ENCODE results near the gene PLCH1. TPM values are rescaled to one million over a fixed set of nuclear protein-coding genes. Genes with fewer than 3 reads are reported as not detected.

PLCH1 gene
- total RNA-seq, 1 experiment from 2014 or later: 3.8 TPM

DNA sequence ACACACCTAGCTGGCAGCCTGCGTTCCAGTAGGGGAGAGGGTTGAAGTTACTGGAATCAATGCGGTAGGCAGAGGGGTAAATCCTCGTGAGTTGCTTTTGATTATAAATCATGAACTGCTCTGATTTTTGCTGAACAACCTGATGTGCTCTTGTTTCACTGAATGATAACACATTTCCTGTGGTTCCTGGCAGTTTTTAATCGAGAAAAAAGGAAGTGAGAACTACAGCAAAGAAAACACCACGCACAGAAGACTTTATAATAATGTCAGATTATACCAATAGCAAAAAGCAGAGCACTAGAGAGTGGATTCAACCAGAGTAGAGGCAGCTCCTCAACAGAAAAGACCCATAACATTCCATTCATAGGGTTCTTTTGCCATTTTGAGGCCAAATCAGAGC, 250.5 kb downstream of the PLCH1 start:
- Histone ChIP-seq H3K4me3 (replicated peaks in 1 of 2; ENCODE audit: low read depth in 1 of 2, low read length in 2 of 2) (no peak overlapping the region), H3K79me2 (ENCODE audit: insufficient read depth, low read length) (no peaks in the 10 kb centered on the region), H3K36me3 (ENCODE audit: control insufficient read depth in 1 of 2, insufficient read depth in 2 of 2, low read length in 2 of 2) (no peaks in the 10 kb centered on the region), H2AFZ (ENCODE audit: low read depth, low read length, poor library complexity, severe bottlenecking) (no peak overlapping the region), H3K27ac (ENCODE audit: low read depth, low read length) (no peak overlapping the region), H3K9me2 (ENCODE audit: insufficient read depth) (no peaks in the 10 kb centered on the region), H3K9me3 (ENCODE audit: control insufficient read depth in 1 of 2, insufficient read depth in 1 of 2, low read depth in 1 of 2, low read length in 2 of 2) (no peaks in the 10 kb centered on the region), H3K4me2 (ENCODE audit: low read length) (no peak overlapping the region), H3K4me1 (ENCODE audit: control insufficient read depth in 1 of 2, insufficient read depth in 2 of 2, low read length in 2 of 2) (peaks cover 0 to 7% of the 10 kb centered on the region in 2 experiments; a peak in 2 of 4 replicates), H4K20me1 (ENCODE audit: insufficient read depth) (no peaks in the 10 kb centered on the region), H3K9ac (ENCODE audit: low read length) (no peak overlapping the region), H3K27me3 (ENCODE audit: insufficient read depth, low read length) (no peaks in the 10 kb centered on the region)
- RAD21 ChIA-PET (ENCODE audit: low non-redundant PET in 1 of 2, low total read pairs in 2 of 2, uncharacterized antibody in 2 of 2, unreplicated experiment in 2 of 2): no interaction called here
- ATAC-seq: no peak
- BruUV-seq (replicated peaks): no TSS peak
- CTCF ChIA-PET: no interaction called here
- no peak for DNase-seq (ENCODE audit: low read depth, low spot score)
- POLR2A ChIA-PET: no interaction called here
- TF ChIP-seq EZH2phosphoT487 (IDR thresholded peaks at IDR 0.05; ENCODE audit: borderline replicate concordance): no peak
- intact Hi-C loops (cut with micrococcal nuclease): no loop called here

DNA sequence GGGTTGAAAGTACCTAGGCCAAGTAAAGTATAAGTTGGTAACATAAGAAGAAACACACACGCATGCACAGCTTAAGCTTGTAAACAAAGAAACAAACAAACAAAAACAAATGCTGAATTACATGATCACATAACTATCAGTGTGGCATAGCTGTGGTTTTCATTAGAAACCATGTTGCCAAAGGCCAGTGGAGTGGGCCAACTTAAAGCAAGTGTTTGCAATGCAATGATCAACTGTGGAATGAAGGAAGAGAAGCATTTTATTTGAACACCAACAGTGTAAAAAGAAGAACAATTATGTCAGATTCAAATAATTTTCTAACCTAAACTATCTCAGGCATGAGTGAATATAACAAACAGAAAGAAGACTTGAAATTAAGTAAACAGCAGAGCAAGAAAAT, 252.0 kb downstream of the PLCH1 start:
- RAD21 ChIA-PET (ENCODE audit: low non-redundant PET in 1 of 2, low total read pairs in 2 of 2, uncharacterized antibody in 2 of 2, unreplicated experiment in 2 of 2): no interaction called here
- no peak for TF ChIP-seq JUND (IDR thresholded peaks at IDR 0.05)
- TF ChIP-seq EGR1 (IDR thresholded peaks at IDR 0.05; ENCODE audit: low read depth): no peak
- no peak for TF ChIP-seq YY1 (IDR thresholded peaks at IDR 0.05; ENCODE audit: extremely low read depth, insufficient replicate concordance, low read depth, low read length)
- TF ChIP-seq, protein P1, sequence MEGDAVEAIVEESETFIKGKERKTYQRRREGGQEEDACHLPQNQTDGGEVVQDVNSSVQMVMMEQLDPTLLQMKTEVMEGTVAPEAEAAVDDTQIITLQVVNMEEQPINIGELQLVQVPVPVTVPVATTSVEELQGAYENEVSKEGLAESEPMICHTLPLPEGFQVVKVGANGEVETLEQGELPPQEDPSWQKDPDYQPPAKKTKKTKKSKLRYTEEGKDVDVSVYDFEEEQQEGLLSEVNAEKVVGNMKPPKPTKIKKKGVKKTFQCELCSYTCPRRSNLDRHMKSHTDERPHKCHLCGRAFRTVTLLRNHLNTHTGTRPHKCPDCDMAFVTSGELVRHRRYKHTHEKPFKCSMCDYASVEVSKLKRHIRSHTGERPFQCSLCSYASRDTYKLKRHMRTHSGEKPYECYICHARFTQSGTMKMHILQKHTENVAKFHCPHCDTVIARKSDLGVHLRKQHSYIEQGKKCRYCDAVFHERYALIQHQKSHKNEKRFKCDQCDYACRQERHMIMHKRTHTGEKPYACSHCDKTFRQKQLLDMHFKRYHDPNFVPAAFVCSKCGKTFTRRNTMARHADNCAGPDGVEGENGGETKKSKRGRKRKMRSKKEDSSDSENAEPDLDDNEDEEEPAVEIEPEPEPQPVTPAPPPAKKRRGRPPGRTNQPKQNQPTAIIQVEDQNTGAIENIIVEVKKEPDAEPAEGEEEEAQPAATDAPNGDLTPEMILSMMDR (IDR thresholded peaks at IDR 0.05 in 2 of 3, conservative IDR thresholded peaks at IDR 0.05 in 1 of 3; ENCODE audit: borderline replicate concordance in 1 of 3, insufficient read depth in 1 of 3, low read depth in 2 of 3, low read length in 2 of 3): no peak
- TF ChIP-seq, protein P2, sequence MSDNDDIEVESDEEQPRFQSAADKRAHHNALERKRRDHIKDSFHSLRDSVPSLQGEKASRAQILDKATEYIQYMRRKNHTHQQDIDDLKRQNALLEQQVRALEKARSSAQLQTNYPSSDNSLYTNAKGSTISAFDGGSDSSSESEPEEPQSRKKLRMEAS (IDR thresholded peaks at IDR 0.05): no peak
- no peak for TF ChIP-seq SRF (IDR thresholded peaks at IDR 0.05; ENCODE audit: low read depth)
- no peak for TF ChIP-seq FOSL1 (IDR thresholded peaks at IDR 0.05; ENCODE audit: low read depth)
- TF ChIP-seq, protein P3, sequence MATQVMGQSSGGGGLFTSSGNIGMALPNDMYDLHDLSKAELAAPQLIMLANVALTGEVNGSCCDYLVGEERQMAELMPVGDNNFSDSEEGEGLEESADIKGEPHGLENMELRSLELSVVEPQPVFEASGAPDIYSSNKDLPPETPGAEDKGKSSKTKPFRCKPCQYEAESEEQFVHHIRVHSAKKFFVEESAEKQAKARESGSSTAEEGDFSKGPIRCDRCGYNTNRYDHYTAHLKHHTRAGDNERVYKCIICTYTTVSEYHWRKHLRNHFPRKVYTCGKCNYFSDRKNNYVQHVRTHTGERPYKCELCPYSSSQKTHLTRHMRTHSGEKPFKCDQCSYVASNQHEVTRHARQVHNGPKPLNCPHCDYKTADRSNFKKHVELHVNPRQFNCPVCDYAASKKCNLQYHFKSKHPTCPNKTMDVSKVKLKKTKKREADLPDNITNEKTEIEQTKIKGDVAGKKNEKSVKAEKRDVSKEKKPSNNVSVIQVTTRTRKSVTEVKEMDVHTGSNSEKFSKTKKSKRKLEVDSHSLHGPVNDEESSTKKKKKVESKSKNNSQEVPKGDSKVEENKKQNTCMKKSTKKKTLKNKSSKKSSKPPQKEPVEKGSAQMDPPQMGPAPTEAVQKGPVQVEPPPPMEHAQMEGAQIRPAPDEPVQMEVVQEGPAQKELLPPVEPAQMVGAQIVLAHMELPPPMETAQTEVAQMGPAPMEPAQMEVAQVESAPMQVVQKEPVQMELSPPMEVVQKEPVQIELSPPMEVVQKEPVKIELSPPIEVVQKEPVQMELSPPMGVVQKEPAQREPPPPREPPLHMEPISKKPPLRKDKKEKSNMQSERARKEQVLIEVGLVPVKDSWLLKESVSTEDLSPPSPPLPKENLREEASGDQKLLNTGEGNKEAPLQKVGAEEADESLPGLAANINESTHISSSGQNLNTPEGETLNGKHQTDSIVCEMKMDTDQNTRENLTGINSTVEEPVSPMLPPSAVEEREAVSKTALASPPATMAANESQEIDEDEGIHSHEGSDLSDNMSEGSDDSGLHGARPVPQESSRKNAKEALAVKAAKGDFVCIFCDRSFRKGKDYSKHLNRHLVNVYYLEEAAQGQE (IDR thresholded peaks at IDR 0.05; ENCODE audit: low read depth): no peak
- TF ChIP-seq ZNF274 (IDR thresholded peaks at IDR 0.05; ENCODE audit: low read depth, low read length): no peak
- TF ChIP-seq CEBPB (IDR thresholded peaks at IDR 0.05; ENCODE audit: low read depth): no peak
- TF ChIP-seq CBX3 (IDR thresholded peaks at IDR 0.05; ENCODE audit: low read depth): no peak
- TF ChIP-seq SIN3A (IDR thresholded peaks at IDR 0.05; ENCODE audit: low read depth): no peak
- no peak for TF ChIP-seq EZH2phosphoT487 (IDR thresholded peaks at IDR 0.05; ENCODE audit: borderline replicate concordance)
- ATAC-seq (no peak), DNase-seq (ENCODE audit: low read depth, low spot score) (no peak)
- H3K36me3 ChIP-seq (ENCODE audit: control insufficient read depth in 1 of 2, insufficient read depth in 2 of 2, low read length in 2 of 2): no peaks in the 10 kb centered on the region
- no peaks in the 10 kb centered on the region for H3K79me2 ChIP-seq (ENCODE audit: insufficient read depth, low read length)
- H4K20me1 ChIP-seq (ENCODE audit: insufficient read depth): no peaks in the 10 kb centered on the region
- CTCF ChIA-PET: no interaction called here
- POLR2A ChIA-PET: no interaction called here
- no peak overlapping the region for H3K4me2 ChIP-seq (ENCODE audit: low read length)
- no peak overlapping the region for H3K27ac ChIP-seq (ENCODE audit: low read depth, low read length)
- intact Hi-C loops (cut with micrococcal nuclease): no loop called here
- H3K27me3 ChIP-seq (ENCODE audit: insufficient read depth, low read length): no peaks in the 10 kb centered on the region
- H3K4me1 ChIP-seq (ENCODE audit: control insufficient read depth in 1 of 2, insufficient read depth in 2 of 2, low read length in 2 of 2): peaks cover 0 to 2% of the 10 kb centered on the region in 2 experiments; a peak in 2 of 4 replicates
- no peaks in the 10 kb centered on the region for H3K9me2 ChIP-seq (ENCODE audit: insufficient read depth)
- H3K4me3 ChIP-seq (replicated peaks in 1 of 2; ENCODE audit: low read depth in 1 of 2, low read length in 2 of 2): no peak overlapping the region
- no peak overlapping the region for H3K9ac ChIP-seq (ENCODE audit: low read length)
- no peaks in the 10 kb centered on the region for H3K9me3 ChIP-seq (ENCODE audit: control insufficient read depth in 1 of 2, insufficient read depth in 1 of 2, low read depth in 1 of 2, low read length in 2 of 2)
- H2AFZ ChIP-seq (ENCODE audit: low read depth, low read length, poor library complexity, severe bottlenecking): no peak overlapping the region
- no TSS peak for BruUV-seq (replicated peaks)
